ENCODE results near the gene KBTBD6.
"Not testable (repeated sequence)": the region's sequence is repeated elsewhere in the genome, so short reads cannot be mapped to it uniquely, and the experiment has no call there.

KBTBD6 gene

GRCh38 chr13:41136396-41137031 is 3.9 kb upstream of the KBTBD6 start:
- no peak for DNase-seq (ENCODE audit: low read depth)

- no peak for DNase-seq (ENCODE audit: low read depth)
Measured at GRCh38 chr13:41133951-41134350, 1.3 kb upstream of the KBTBD6 start.

GRCh38 chr13:41131660-41132511 is 716 bp downstream of the KBTBD6 start:
- not testable (repeated sequence) for DNase-seq (ENCODE audit: low read depth)

GRCh38 chr13:41131189-41131588 is 1.4 kb downstream of the KBTBD6 start:
- not testable (repeated sequence) for DNase-seq (ENCODE audit: low read depth)

- peak; percentile 46 for DNase-seq (ENCODE audit: low read depth)
Measured at GRCh38 chr13:41130356-41130755, 2.2 kb downstream of the KBTBD6 start.

GRCh38 chr13:41127701-41128100 is 4.9 kb downstream of the KBTBD6 start:
- DNase-seq (ENCODE audit: low read depth): no peak

- no peak for DNase-seq (ENCODE audit: low read depth)
Measured at GRCh38 chr13:41122838-41123237, 9.8 kb downstream of the KBTBD6 start.

- DNase-seq (ENCODE audit: low read depth): no peak
Measured at GRCh38 chr13:41117869-41118268, 14.7 kb downstream of the KBTBD6 start.

GRCh38 chr13:41111454-41111853 is 21.1 kb downstream of the KBTBD6 start:
- peak; percentile 70 for DNase-seq (ENCODE audit: low read depth)

- DNase-seq (ENCODE audit: low read depth): no peak
Measured at GRCh38 chr13:41107584-41108014, 25.0 kb downstream of the KBTBD6 start.

- DNase-seq (ENCODE audit: low read depth): no peak
Measured at GRCh38 chr13:41107104-41107571, 25.5 kb downstream of the KBTBD6 start.

- DNase-seq (ENCODE audit: low read depth): no peak
Measured at GRCh38 chr13:41099986-41100385, 32.6 kb downstream of the KBTBD6 start.

- no peak for DNase-seq (ENCODE audit: low read depth)
Measured at GRCh38 chr13:41098761-41099160, 33.8 kb downstream of the KBTBD6 start.

- DNase-seq (ENCODE audit: low read depth): not testable (repeated sequence)
Measured at GRCh38 chr13:41095681-41096080, 36.9 kb downstream of the KBTBD6 start.

GRCh38 chr13:41085961-41086585 is 46.5 kb downstream of the KBTBD6 start:
- no peak for DNase-seq (ENCODE audit: low read depth)

GRCh38 chr13:41079725-41080124 is 52.9 kb downstream of the KBTBD6 start:
- no peak for DNase-seq (ENCODE audit: low read depth)

Measured in iris pigment epithelial cell (primary cell).